ENCODE data around the gene PDE5A.

PDE5A gene

DNA sequence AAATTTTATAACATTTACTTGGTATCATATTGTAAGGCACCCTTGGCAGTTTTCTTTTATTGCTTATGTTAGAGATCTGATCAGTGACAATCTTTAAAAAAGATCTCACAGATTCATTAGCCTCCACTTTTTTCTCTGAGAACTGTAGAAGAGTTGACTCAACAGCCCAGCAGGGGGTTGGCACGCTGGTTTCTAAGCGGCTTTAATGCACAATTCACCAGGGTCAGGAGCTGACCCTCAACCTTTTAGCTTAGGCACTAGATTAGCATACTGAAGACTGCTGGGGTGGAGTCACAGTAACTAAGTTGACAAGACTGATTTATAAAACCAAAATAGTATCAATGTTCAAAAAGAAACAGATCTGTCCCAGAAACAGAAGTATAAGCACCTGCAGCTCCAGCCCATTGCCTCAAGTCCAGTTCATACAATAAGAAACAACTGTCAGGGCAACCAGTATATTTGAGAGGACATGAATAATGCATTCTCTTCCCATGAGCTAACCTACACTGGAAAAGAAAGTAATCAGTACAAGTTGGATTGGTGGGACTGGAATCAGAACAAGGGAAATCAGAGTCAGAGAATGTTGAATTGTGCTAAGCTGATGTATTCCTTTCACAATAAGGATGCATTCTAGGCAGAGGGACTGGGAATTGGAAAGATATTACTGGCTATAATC, 77.6 kb downstream of the PDE5A start:
- ChIA-PET CTCF (interaction anchor here (0.9 to 1.1 kb wide), 2 partner anchors 9 to 76 kb away, joined by 3 to 4 read pairs; no protein-coding TSS in a partner anchor), POLR2A (no interaction called here)
- TF ChIP-seq, protein P1, sequence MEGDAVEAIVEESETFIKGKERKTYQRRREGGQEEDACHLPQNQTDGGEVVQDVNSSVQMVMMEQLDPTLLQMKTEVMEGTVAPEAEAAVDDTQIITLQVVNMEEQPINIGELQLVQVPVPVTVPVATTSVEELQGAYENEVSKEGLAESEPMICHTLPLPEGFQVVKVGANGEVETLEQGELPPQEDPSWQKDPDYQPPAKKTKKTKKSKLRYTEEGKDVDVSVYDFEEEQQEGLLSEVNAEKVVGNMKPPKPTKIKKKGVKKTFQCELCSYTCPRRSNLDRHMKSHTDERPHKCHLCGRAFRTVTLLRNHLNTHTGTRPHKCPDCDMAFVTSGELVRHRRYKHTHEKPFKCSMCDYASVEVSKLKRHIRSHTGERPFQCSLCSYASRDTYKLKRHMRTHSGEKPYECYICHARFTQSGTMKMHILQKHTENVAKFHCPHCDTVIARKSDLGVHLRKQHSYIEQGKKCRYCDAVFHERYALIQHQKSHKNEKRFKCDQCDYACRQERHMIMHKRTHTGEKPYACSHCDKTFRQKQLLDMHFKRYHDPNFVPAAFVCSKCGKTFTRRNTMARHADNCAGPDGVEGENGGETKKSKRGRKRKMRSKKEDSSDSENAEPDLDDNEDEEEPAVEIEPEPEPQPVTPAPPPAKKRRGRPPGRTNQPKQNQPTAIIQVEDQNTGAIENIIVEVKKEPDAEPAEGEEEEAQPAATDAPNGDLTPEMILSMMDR (IDR thresholded peaks at IDR 0.05; ENCODE audit: control extremely low read depth, extremely low read depth, low read depth, missing control alignments), result no peak
- no peak for DNase-seq (ENCODE audit: extremely low spot score)

DNA sequence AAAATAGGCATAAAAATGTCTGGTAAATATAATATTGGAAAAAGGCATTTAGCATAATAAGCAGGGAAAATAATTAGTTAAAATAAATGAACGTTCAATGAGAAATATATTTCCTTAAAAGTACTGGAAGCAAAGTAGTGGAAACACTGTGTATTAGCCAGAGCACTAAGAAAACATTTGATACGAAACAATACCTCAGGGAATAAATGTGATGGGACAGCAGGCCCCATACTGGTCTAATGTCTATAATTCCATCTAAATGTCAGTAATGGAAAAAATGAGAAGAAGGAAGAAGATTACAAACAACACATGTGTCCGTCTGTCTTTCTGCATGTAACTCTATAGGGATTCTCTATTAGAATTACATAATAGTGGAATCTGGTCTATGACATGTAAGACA, 79.0 kb downstream of the PDE5A start:
- DNase-seq (ENCODE audit: extremely low spot score), result no peak
- ChIA-PET POLR2A (no interaction called here), CTCF (no interaction called here)
- TF ChIP-seq, protein P1 (IDR thresholded peaks at IDR 0.05; ENCODE audit: control extremely low read depth, extremely low read depth, low read depth, missing control alignments), result no peak

DNA sequence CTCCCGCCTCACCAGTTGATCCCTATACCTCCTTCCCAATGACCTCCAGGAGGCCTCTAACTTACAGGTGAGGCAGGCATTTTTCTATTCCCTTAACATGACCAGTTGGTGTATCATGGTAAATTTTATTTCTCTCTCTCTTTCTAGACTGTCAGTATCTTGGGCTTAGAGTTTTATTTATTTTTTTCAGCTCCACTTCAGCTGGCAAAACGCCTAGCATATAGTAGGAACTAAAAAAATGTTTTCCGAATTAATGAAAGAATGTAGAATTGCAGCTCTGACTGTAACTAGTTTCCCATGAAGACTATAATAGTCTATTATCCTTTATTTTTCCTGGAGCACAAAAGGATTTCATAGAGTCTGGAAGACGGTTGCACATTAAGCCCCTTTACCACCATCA, 84.8 kb downstream of the PDE5A start:
- no peak for DNase-seq (ENCODE audit: extremely low spot score)
- ChIA-PET POLR2A (no interaction called here), CTCF (no interaction called here)
- TF ChIP-seq, protein P1 (IDR thresholded peaks at IDR 0.05; ENCODE audit: control extremely low read depth, extremely low read depth, low read depth, missing control alignments), result no peak

DNA sequence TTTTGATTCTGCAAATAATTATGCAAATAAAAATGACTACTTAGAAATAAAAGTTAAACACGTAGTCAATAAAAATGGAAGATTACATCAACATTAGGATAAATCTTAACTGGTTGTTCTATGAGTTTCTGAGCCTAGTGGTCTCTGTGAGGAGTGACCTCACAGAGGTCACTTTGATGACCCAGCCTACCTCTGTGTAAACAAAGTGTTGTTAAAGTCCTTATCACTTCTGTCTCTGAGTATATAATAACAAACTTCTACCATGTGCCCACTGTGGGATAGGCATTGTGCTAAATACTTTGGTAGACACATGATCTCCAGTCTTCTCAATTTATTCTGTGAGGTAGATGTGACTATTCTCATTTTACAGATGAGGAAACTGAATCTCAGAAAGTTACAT, 85.4 kb downstream of the PDE5A start:
- ChIA-PET CTCF (no interaction called here), POLR2A (no interaction called here)
- DNase-seq (ENCODE audit: extremely low spot score), result no peak
- TF ChIP-seq, protein P1 (IDR thresholded peaks at IDR 0.05; ENCODE audit: control extremely low read depth, extremely low read depth, low read depth, missing control alignments), result no peak

DNA sequence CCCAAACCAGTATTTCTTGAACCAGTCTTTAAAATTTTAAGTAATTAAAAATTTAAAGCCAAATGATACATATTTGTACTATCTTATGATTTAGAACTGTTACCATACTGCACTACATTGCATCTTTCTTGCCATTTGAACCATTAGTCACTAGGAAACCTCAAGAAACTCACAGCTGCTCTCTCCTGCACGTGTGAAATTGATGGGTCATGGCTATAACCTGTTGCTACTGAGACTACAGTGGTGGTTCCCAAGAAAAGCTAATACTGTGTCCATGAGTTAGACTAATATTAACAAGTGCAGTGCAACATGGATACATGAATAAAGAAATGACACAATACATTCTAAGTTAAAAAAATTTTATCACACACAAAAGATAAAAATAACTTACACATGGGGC, 88.4 kb downstream of the PDE5A start:
- ChIA-PET POLR2A (no interaction called here), CTCF (interaction anchor here (1.2 kb wide), 1 partner anchor 16 kb away, joined by 5 read pairs; no protein-coding TSS in a partner anchor)
- no peak for DNase-seq (ENCODE audit: extremely low spot score)
- TF ChIP-seq, protein P1 (IDR thresholded peaks at IDR 0.05; ENCODE audit: control extremely low read depth, extremely low read depth, low read depth, missing control alignments), result no peak

DNA sequence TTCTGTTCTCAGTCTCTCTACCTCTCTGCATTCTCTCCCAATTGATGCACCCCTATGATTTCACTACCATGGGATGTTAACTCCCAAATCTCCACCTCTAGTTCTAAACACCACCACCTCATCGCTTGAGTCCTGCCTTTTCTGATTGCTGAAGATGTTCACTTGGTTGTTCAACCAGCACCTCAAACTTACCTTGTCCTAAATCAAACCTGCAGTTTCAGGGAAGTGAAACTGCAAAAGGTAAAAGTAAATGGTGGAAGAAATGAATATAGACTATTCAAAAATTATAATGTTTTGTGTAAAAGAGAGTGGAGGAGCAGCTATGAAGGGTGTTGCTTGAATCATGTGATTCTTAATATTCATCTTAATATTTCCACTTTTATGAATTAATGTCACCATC, 91.0 kb downstream of the PDE5A start:
- POLR2A ChIA-PET, result no interaction called here
- CTCF ChIA-PET, result interaction anchor here (1.7 kb wide), 1 partner anchor 11 kb away, joined by 6 read pairs; no protein-coding TSS in a partner anchor
- TF ChIP-seq, protein P1 (IDR thresholded peaks at IDR 0.05; ENCODE audit: control extremely low read depth, extremely low read depth, low read depth, missing control alignments), result no peak
- no peak for DNase-seq (ENCODE audit: extremely low spot score)

Data from GM10248 (cell line).